GM12801 (cell line): ENCODE data around the gene MPZL3.

Experiments
- CTCF ChIP-seq: IDR thresholded peaks from one replicate; pipeline ENCODE4 v1.5.1; 2011; ENCODE audit warnings: control low read depth; ENCODE audit not compliant: insufficient read length; ENCODE audit errors: extremely low read depth

Gene MPZL3

GRCh38 chr11:118215262-118215661, 36.9 kb downstream of the MPZL3 start:
- TF ChIP-seq CTCF = no peak

GRCh38 chr11:118214210-118214914, 37.8 kb downstream of the MPZL3 start:
- TF ChIP-seq CTCF = no peak

- TF ChIP-seq CTCF = no peak
Observed at GRCh38 chr11:118213781-118214180, 38.4 kb downstream of the MPZL3 start.

GRCh38 chr11:118213201-118213600, 39.0 kb downstream of the MPZL3 start:
- TF ChIP-seq CTCF = no peak

GRCh38 chr11:118212781-118213191, 39.4 kb downstream of the MPZL3 start:
- TF ChIP-seq CTCF = no peak

- TF ChIP-seq CTCF = no peak
Observed at GRCh38 chr11:118212131-118212725, 39.9 kb downstream of the MPZL3 start.

- TF ChIP-seq CTCF = no peak
Observed at GRCh38 chr11:118211006-118211405, 41.2 kb downstream of the MPZL3 start.
